SK-N-SH treated with all-trans-retinoic acid at 6 μM for 48 hours (cell line): ENCODE results near the gene BSG.

Source experiments
- ATAC-seq: fragments of 200-7000 bp; cut with Tn5 transposase; 3 replicates; pipeline ENCODE4 v1.9.1; 2020; ENCODE audit warnings: mild to moderate bottlenecking, moderate library complexity
- ARNTL ChIP-seq: fragments of 450-650 bp; formaldehyde crosslinking; IDR thresholded peaks from 2 replicates; pipeline ENCODE4 v1.5.0; 2020; ENCODE audit warnings: low read depth, mild to moderate bottlenecking, moderate library complexity, borderline replicate concordance
- BACH2 ChIP-seq: fragments of 250-450 bp; sonication (Bioruptor Pico); IDR thresholded peaks from 2 replicates; pipeline ENCODE4 v1.9.0; 2021; ENCODE audit warnings: mild to moderate bottlenecking, borderline replicate concordance
- GLIS3 ChIP-seq: fragments of 250-450 bp; sonication (Bioruptor Pico); IDR thresholded peaks from 2 replicates; pipeline ENCODE4 v1.5.0; 2020; ENCODE audit warnings: mild to moderate bottlenecking, moderate library complexity
- ZC3H10 ChIP-seq: fragments of 250-450 bp; sonication (Bioruptor Pico); IDR thresholded peaks from 2 replicates; pipeline ENCODE4 v1.5.1; 2021; ENCODE audit warnings: mild to moderate bottlenecking, moderate library complexity
- ZFP3 ChIP-seq: fragments of 250-450 bp; sonication (Bioruptor Pico); IDR thresholded peaks from 2 replicates; pipeline ENCODE4 v1.5.0; 2020; ENCODE audit warnings: mild to moderate bottlenecking, moderate library complexity
- ZNF565 ChIP-seq: fragments of 450-650 bp; formaldehyde crosslinking; conservative IDR thresholded peaks from 2 replicates; pipeline ENCODE4 v1.5.0; 2020; ENCODE audit warnings: low read depth, mild to moderate bottlenecking, moderate library complexity
- ZNF70 ChIP-seq: fragments of 450-650 bp; formaldehyde crosslinking; IDR thresholded peaks from 2 replicates; pipeline ENCODE4 v1.5.0; 2020; ENCODE audit warnings: mild to moderate bottlenecking, moderate library complexity
- ZNF8 ChIP-seq: fragments of 450-650 bp; formaldehyde crosslinking; IDR thresholded peaks from 2 replicates; pipeline ENCODE4 v1.5.0; 2020; ENCODE audit warnings: mild to moderate bottlenecking, moderate library complexity
- TF ChIP-seq, protein P1 (sequence below): fragments of 250-450 bp; sonication (Bioruptor Pico); IDR thresholded peaks from 2 replicates; pipeline ENCODE4 v1.5.0; 2020; ENCODE audit warnings: mild to moderate bottlenecking, moderate library complexity
- TF ChIP-seq, protein P2 (sequence below): fragments of 250-450 bp; sonication (Bioruptor Pico); IDR thresholded peaks from 2 replicates; pipeline ENCODE4 v1.8.0; 2021; ENCODE audit warnings: low read depth, mild to moderate bottlenecking, moderate library complexity, borderline replicate concordance
- TF ChIP-seq, protein P3 (sequence below): fragments of 250-450 bp; sonication (Bioruptor Pico); IDR thresholded peaks from 2 replicates; pipeline ENCODE4 v1.8.0; 2020; ENCODE audit warnings: mild to moderate bottlenecking, moderate library complexity, borderline replicate concordance
- TF ChIP-seq, protein P4 (sequence below): fragments of 250-450 bp; sonication (Bioruptor Pico); IDR thresholded peaks from 2 replicates; pipeline ENCODE4 v1.5.1; 2021; ENCODE audit warnings: mild to moderate bottlenecking, moderate library complexity

BSG gene

DNA sequence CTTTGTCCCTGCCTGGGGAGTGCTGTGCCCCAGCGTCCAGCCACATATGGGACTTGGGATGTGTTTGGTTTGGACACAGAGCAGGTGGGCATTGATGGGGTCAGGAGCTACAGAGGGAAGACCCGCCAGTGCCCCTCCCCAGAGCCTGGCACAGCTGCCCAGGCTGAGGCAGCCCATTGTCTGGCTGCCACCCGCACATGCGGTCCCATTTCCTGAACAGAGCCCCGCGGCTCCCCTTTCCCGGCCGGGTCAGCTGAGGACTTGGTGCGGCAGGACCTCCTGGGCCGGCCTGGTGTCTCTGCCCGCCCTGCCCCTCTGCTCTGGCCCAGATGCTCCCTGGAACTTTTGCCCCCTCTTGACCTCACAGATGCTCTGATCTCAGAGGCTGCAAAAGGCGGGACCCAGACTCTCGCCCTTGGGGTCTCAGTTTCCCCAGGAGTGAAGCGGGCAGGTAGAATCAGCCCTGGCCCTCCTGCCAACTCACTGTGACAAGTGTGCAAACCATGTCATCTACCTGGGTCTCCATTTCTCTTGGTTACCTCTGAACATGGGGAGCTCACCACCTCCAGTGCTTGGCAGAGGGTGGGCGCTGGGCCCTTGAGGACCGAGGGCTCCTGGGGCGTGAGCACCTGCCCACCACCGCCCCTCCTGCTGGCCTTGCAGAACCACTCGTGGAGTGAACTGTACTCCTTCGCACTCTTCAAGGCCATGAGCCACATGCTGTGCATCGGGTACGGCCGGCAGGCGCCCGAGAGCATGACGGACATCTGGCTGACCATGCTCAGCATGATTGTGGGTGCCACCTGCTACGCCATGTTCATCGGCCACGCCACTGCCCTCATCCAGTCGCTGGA, 35.1 kb downstream of the BSG start:
- ATAC-seq, result no peak
- TF ChIP-seq ZNF565 (CRISPR knock-in tag) (no peak), ZNF8 (CRISPR knock-in tag) (no peak)
- TF ChIP-seq, protein P1, sequence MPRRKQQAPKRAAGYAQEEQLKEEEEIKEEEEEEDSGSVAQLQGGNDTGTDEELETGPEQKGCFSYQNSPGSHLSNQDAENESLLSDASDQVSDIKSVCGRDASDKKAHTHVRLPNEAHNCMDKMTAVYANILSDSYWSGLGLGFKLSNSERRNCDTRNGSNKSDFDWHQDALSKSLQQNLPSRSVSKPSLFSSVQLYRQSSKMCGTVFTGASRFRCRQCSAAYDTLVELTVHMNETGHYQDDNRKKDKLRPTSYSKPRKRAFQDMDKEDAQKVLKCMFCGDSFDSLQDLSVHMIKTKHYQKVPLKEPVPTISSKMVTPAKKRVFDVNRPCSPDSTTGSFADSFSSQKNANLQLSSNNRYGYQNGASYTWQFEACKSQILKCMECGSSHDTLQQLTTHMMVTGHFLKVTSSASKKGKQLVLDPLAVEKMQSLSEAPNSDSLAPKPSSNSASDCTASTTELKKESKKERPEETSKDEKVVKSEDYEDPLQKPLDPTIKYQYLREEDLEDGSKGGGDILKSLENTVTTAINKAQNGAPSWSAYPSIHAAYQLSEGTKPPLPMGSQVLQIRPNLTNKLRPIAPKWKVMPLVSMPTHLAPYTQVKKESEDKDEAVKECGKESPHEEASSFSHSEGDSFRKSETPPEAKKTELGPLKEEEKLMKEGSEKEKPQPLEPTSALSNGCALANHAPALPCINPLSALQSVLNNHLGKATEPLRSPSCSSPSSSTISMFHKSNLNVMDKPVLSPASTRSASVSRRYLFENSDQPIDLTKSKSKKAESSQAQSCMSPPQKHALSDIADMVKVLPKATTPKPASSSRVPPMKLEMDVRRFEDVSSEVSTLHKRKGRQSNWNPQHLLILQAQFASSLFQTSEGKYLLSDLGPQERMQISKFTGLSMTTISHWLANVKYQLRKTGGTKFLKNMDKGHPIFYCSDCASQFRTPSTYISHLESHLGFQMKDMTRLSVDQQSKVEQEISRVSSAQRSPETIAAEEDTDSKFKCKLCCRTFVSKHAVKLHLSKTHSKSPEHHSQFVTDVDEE (CRISPR knock-in tag), result no peak

DNA sequence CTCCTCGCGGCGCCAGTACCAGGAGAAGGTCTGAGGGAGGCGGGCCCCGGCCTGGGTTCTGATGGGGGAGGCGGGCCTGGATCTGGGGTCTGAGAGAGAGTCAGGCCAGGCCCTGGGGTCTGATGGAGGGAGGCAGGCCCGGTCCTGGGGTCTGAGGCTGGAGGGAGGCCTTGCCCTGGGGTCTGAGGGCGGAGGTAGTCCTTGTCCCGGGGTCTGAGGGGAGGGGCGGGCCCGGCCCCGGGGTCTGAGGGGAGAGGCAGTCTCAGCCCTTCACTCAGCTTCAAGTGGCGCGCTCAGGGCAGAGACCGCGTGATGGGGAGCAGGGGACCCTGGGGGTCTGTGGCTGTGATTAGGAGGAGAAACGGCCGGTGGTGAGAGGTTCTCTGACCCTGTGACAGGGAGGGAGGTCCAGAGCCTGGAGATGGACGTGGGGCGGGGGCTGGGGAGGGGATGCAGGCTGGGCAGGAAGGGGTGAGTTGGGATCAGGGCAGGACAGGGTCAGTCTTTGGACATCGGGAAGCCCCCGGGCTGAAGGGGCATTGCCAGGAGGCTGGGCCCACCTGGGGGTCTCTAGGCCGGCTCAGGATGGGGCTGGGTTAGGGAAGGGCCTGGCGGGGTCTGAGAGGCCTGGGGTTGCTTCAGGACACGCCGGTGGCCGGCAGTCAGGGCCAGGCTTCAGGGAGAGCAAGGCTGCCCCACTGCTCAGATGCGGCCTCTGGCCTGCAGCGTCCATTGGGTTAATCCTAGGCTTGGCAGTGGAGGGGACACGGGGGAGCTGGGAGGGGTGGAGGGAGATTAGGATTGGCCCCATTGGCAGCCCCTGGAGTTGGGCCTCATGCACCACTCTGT, 36.0 kb downstream of the BSG start:
- peak; percentile 8; the same call in 1 of the 3 replicates for ATAC-seq
- TF ChIP-seq ZNF70 (no peak), ZC3H10 (CRISPR knock-in tag) (no peak), ZFP3 (CRISPR knock-in tag) (no peak), BACH2 (CRISPR knock-in tag) (no peak)
- TF ChIP-seq, protein P2, sequence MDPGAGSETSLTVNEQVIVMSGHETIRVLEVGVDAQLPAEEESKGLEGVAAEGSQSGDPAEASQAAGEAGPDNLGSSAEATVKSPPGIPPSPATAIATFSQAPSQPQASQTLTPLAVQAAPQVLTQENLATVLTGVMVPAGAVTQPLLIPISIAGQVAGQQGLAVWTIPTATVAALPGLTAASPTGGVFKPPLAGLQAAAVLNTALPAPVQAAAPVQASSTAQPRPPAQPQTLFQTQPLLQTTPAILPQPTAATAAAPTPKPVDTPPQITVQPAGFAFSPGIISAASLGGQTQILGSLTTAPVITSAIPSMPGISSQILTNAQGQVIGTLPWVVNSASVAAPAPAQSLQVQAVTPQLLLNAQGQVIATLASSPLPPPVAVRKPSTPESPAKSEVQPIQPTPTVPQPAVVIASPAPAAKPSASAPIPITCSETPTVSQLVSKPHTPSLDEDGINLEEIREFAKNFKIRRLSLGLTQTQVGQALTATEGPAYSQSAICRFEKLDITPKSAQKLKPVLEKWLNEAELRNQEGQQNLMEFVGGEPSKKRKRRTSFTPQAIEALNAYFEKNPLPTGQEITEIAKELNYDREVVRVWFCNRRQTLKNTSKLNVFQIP (CRISPR knock-in tag), result no peak
- TF ChIP-seq, protein P3, sequence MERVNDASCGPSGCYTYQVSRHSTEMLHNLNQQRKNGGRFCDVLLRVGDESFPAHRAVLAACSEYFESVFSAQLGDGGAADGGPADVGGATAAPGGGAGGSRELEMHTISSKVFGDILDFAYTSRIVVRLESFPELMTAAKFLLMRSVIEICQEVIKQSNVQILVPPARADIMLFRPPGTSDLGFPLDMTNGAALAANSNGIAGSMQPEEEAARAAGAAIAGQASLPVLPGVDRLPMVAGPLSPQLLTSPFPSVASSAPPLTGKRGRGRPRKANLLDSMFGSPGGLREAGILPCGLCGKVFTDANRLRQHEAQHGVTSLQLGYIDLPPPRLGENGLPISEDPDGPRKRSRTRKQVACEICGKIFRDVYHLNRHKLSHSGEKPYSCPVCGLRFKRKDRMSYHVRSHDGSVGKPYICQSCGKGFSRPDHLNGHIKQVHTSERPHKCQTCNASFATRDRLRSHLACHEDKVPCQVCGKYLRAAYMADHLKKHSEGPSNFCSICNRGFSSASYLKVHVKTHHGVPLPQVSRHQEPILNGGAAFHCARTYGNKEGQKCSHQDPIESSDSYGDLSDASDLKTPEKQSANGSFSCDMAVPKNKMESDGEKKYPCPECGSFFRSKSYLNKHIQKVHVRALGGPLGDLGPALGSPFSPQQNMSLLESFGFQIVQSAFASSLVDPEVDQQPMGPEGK (CRISPR knock-in tag), result no peak
- TF ChIP-seq, protein P1 (CRISPR knock-in tag), result no peak

DNA sequence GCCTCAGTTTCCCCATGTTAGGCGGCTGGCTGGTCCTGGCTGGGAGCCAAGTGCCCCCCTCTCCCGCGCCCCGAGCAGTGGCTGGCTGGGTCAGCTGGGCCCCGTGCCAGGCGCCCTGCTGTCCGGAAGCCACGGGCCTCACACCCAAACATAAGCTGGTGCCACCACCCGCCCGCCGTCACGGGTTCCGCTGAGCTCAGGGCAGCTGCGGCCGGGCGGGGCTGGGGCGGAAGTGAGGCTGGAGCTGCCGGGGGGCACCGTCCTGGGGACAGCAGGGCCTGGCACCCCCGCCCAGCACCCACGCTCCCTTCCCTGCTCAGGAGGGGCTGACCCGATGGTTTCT, 36.6 kb downstream of the BSG start:
- TF ChIP-seq ARNTL (CRISPR knock-in tag) (no peak), GLIS3 (no peak), ZNF8 (CRISPR knock-in tag) (no peak)
- TF ChIP-seq, protein P3 (CRISPR knock-in tag), result no peak
- TF ChIP-seq, protein P4, sequence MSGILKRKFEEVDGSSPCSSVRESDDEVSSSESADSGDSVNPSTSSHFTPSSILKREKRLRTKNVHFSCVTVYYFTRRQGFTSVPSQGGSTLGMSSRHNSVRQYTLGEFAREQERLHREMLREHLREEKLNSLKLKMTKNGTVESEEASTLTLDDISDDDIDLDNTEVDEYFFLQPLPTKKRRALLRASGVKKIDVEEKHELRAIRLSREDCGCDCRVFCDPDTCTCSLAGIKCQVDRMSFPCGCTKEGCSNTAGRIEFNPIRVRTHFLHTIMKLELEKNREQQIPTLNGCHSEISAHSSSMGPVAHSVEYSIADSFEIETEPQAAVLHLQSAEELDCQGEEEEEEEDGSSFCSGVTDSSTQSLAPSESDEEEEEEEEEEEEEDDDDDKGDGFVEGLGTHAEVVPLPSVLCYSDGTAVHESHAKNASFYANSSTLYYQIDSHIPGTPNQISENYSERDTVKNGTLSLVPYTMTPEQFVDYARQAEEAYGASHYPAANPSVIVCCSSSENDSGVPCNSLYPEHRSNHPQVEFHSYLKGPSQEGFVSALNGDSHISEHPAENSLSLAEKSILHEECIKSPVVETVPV (CRISPR knock-in tag), result no peak
- TF ChIP-seq, all 23 proteins: peak for 0
- ATAC-seq, result peak; percentile 18; the same call in 2 of the 3 replicates
